OCI-LY3 (cell line): ENCODE results near the gene ALKBH5.

ENCODE experiments used
- EZH2phosphoT487 ChIP-seq: fragments of 200-600 bp; shearing (Covaris generic); IDR thresholded peaks from 2 replicates; pipeline ENCODE4 v1.6.1; 2018; ENCODE audit warnings: antibody characterized with exemption, mixed run types, low read depth
- TF ChIP-seq, protein P1 (sequence below): fragments of 200-600, 300-600 bp; sonication (generic); IDR thresholded peaks from 2 replicates; pipeline ENCODE4 v1.5.1; 2014; ENCODE audit warnings: antibody characterized with exemption, low read length, low read depth

DNA sequence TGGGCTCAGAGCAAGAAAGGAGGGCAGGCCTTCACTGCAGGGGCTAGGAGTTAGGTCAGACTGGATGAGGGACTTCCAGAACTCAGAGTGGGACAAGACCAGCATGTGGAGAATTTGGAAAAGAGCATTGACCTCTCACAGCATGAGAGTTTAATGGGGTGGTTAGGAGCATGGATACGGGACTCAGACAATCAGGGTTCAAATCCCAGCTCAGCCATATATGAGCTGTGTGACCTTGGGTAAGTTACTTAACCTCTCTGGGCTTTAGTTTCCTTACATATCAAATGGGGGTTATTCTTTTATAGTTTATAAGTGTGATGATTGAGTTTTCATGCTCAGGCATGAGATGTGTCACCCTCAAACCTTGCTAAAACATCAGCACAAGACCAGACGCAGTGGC, 37.4 kb upstream of the ALKBH5 start:
- TF ChIP-seq, protein P1, sequence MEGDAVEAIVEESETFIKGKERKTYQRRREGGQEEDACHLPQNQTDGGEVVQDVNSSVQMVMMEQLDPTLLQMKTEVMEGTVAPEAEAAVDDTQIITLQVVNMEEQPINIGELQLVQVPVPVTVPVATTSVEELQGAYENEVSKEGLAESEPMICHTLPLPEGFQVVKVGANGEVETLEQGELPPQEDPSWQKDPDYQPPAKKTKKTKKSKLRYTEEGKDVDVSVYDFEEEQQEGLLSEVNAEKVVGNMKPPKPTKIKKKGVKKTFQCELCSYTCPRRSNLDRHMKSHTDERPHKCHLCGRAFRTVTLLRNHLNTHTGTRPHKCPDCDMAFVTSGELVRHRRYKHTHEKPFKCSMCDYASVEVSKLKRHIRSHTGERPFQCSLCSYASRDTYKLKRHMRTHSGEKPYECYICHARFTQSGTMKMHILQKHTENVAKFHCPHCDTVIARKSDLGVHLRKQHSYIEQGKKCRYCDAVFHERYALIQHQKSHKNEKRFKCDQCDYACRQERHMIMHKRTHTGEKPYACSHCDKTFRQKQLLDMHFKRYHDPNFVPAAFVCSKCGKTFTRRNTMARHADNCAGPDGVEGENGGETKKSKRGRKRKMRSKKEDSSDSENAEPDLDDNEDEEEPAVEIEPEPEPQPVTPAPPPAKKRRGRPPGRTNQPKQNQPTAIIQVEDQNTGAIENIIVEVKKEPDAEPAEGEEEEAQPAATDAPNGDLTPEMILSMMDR = no peak
- TF ChIP-seq EZH2phosphoT487 = no peak
